K562 (cell line): Measurements from ENCODE around the gene CUX1. TPM values are rescaled to one million over a fixed set of nuclear protein-coding genes. Genes with fewer than 3 reads are reported as not detected.

Experiments used
- BHLHE40 ChIP-seq: IDR thresholded peaks from 2 replicates; pipeline ENCODE4 v1.6.1; 2011; ENCODE audit warnings: low read length, improper control_type of control experiment
- BRD4 ChIP-seq: fragments of 200-600 bp; sonication (generic); IDR thresholded peaks from 2 replicates; pipeline ENCODE4 v1.6.1; 2017; ENCODE audit warnings: inconsistent platforms
- BRD9 ChIP-seq: fragments of 450-650 bp; IDR thresholded peaks from 2 replicates; pipeline ENCODE4 v1.6.1; 2018; ENCODE audit warnings: low read depth; ENCODE audit not compliant: partially characterized antibody
- CBFB ChIP-seq: sonication (generic); formaldehyde crosslinking; IDR thresholded peaks from 2 replicates; pipeline ENCODE4 v1.4.0; 2020; ENCODE audit warnings: mild to moderate bottlenecking, missing genetic modification reagents
- MNT ChIP-seq, 2 experiments: fragments of 450-650 bp; conservative IDR thresholded peaks; 2 replicates each; pipeline ENCODE4 v1.6.1; 2017; ENCODE audit warnings: mild to moderate bottlenecking in 2 of 2, moderate library complexity in 2 of 2
- NR2C1 ChIP-seq, 2 experiments: fragments of 450-650 bp; IDR thresholded peaks; 2 replicates each; pipeline ENCODE4 v1.6.1; 2017; ENCODE audit warnings: mild to moderate bottlenecking in 2 of 2, antibody characterized with exemption in 1 of 2, inconsistent platforms in 1 of 2, missing compliant biosample characterization in 1 of 2, missing genetic modification characterization in 1 of 2
- PKNOX1 ChIP-seq: fragments of 450-650 bp; IDR thresholded peaks from 2 replicates; pipeline ENCODE4 v1.6.1; 2016
- RAD21 ChIP-seq, 2 experiments: fragments of 250-450 bp in 1 of 2; fragments of 450-650 bp in 1 of 2; sonication (Bioruptor Pico) in 1 of 2; formaldehyde crosslinking in 1 of 2; IDR thresholded peaks in 1 of 2; conservative IDR thresholded peaks in 1 of 2; 2 replicates each; pipeline versions ENCODE4 v1.4.0 to v1.8.0; 2020 to 2022; ENCODE audit warnings: mild to moderate bottlenecking in 2 of 2, moderate library complexity in 1 of 2
- TAF1 ChIP-seq: IDR thresholded peaks from 2 replicates; pipeline ENCODE4 v1.6.1; 2011; ENCODE audit warnings: mild to moderate bottlenecking, low read length, moderate library complexity; ENCODE audit not compliant: insufficient read depth, control insufficient read depth, severe bottlenecking; ENCODE audit errors: extremely low read depth
- USF2 ChIP-seq: sonication (generic); formaldehyde crosslinking; IDR thresholded peaks from 2 replicates; pipeline ENCODE4 v1.5.0; 2020; ENCODE audit warnings: missing genetic modification reagents
- ZBTB40 ChIP-seq, 2 experiments: fragments of 450-650 bp in 1 of 2; sonication (generic) in 1 of 2; formaldehyde crosslinking in 1 of 2; IDR thresholded peaks; 2 replicates each; pipeline versions ENCODE4 v1.7.1 to v1.9.0; 2016 to 2022; ENCODE audit warnings: inconsistent platforms in 1 of 2, mild to moderate bottlenecking in 1 of 2, missing genetic modification reagents in 1 of 2
- ZFPM2 ChIP-seq: fragments of 250-450 bp; sonication (Bioruptor Pico); IDR thresholded peaks from 2 replicates; pipeline ENCODE4 v1.5.1; 2022; ENCODE audit warnings: mild to moderate bottlenecking
- polyA plus RNA-seq, 8 experiments: library from polyadenylated mRNA; depleted of rRNA in 4 of 8; stranded (reverse) in 5 of 8; unstranded in 3 of 8; fragments of >200 nt; fragmentation: Nextera tagmentation in 2 of 8; fragmentation: Illumina TruSeq in 1 of 8; extraction: Ambion mirVana in 2 of 8; extraction: Trizol in 1 of 8; gene quantifications; 2 replicates each; pipeline versions ENCODE4 v1.2.1 to v1.2.3, GENCODE V29; 2011 to 2014; ENCODE audit warnings: inconsistent platforms in 1 of 8, missing spikeins in 1 of 8
- total RNA-seq, 7 experiments: library from RNA; depleted of rRNA in 6 of 7; stranded (reverse); fragments of >200 nt in 6 of 7; fragmentation: Illumina TruSeq in 2 of 7; extraction: Trizol in 2 of 7; gene quantifications; 2 replicates each; pipeline versions ENCODE4 v1.2.1 to v1.2.3, GENCODE V29; 2011 to 2021; ENCODE audit warnings: low replicate concordance in 1 of 7

Gene CUX1
- total and polyA plus RNA-seq, 9 of the 15 experiments (the other 6 are each of a cell fraction or from before 2014, with no cell fraction given): 3.6 to 55.3 (median 25.2) TPM

- TF ChIP-seq USF2 (CRISPR knock-in tag): peak; percentile 90
- TF ChIP-seq ZBTB40 (IDR thresholded peaks at IDR 0.05): no peak
- no peak for TF ChIP-seq ZBTB40 (CRISPR knock-in tag; IDR thresholded peaks at IDR 0.05)
- 0 out of 2 replicates have a peak, but pooled peaks have one; percentile 42 for TF ChIP-seq CBFB (CRISPR knock-in tag)
- TF ChIP-seq NR2C1 (IDR thresholded peaks at IDR 0.05): peak; percentile 77
- peak; percentile 76 for TF ChIP-seq NR2C1 (tag; IDR thresholded peaks at IDR 0.05)
- no peak for TF ChIP-seq BRD4
- TF ChIP-seq BHLHE40: peak; percentile 88
- no peak for TF ChIP-seq BRD9
- peak in 1 of 2 experiments; percentile 72; a peak in 3 of 4 replicates for TF ChIP-seq MNT (conservative IDR thresholded peaks at IDR 0.05)
- TF ChIP-seq ZFPM2 (CRISPR knock-in tag): no peak
- TF ChIP-seq PKNOX1: peak; percentile 79
- no peak for TF ChIP-seq TAF1
- TF ChIP-seq RAD21 (CRISPR knock-in tag; conservative IDR thresholded peaks at IDR 0.05 in 1 of 2, IDR thresholded peaks at IDR 0.05 in 1 of 2): no peak
These were observed 456.6 kb downstream of the CUX1 start (continued) for GRCh38 chr7:102273749-102274712.
